GM12878 (cell line): ENCODE data around the gene FEV. TPM values are rescaled to one million over a fixed set of nuclear protein-coding genes. Genes with fewer than 3 reads are reported as not detected.

Source experiments
- ATAC-seq: fragments of 200-7000 bp; cut with Tn5 transposase; 3 replicates; pipeline ENCODE4 v1.9.1; 2020; ENCODE audit warnings: mild to moderate bottlenecking, moderate library complexity
- BruUV-seq: library from RNA; stranded (reverse); fragments of 400-500 nt; replicated peaks from 2 replicates; lab custom pipeline; 2021; lab: Mats Ljungman, UMichigan
- CTCF ChIA-PET: fragments of 300-600 bp; sonication (Branson Sonifier 250); formaldehyde crosslinking; extraction: SDS; loops from one replicate; lab custom pipeline; 2021; ENCODE audit warnings: inconsistent platforms; lab: Yijun Ruan, JAX
- POLR2A ChIA-PET: fragments of 350-600 bp; formaldehyde crosslinking; extraction: SDS; loops from one replicate; lab custom pipeline; 2021; ENCODE audit warnings: inconsistent platforms; lab: Charles Lee
- RAD21 ChIA-PET: fragments of 300-600 bp; sonication (Branson Sonifier 250); formaldehyde crosslinking; loops from one replicate; lab custom pipeline; 2023; ENCODE audit warnings: antibody characterized with exemption; ENCODE audit not compliant: unreplicated experiment; lab: Charles Lee
- SMC1A ChIA-PET: fragments of 300-600 bp; sonication (Branson Sonifier 250); formaldehyde crosslinking; loops from one replicate; lab custom pipeline; 2023; ENCODE audit not compliant: unreplicated experiment, uncharacterized antibody; lab: Charles Lee
- DNase-seq: peaks from one replicate; pipeline ENCODE4 v3.0.0-alpha.2; 2011; ENCODE audit warnings: low read depth, low spot score
- FAIRE-seq: peaks from 3 replicates; lab custom pipeline; 2011; peaks lifted over from hg19 to GRCh38; lab: Jason Lieb, UNC
- H2AFZ ChIP-seq: 2 replicates; pipeline ENCODE4 v1.6.0; 2011; ENCODE audit warnings: low read depth, low read length, control low read depth; ENCODE audit not compliant: control insufficient read depth
- H3K27ac ChIP-seq: 2 replicates; pipeline ENCODE4 v1.5.1; 2011; ENCODE audit warnings: control low read depth; ENCODE audit not compliant: control insufficient read depth, insufficient read depth
- H3K27me3 ChIP-seq, 2 experiments: replicated peaks in 1 of 2; 2 replicates each; pipeline versions ENCODE4 v1.6.0 to v1.6.1; 2011; ENCODE audit warnings: low read length in 1 of 2; ENCODE audit not compliant: control insufficient read depth in 2 of 2, insufficient read depth in 2 of 2
- H3K36me3 ChIP-seq, 2 experiments: 2 replicates each; pipeline ENCODE4 v1.5.1; 2011; ENCODE audit warnings: low read length in 1 of 2; ENCODE audit not compliant: control insufficient read depth in 2 of 2, insufficient read depth in 2 of 2
- H3K4me1 ChIP-seq: 2 replicates; pipeline ENCODE4 v1.6.1; 2011; ENCODE audit warnings: mild to moderate bottlenecking, low read length, moderate library complexity, mixed read lengths; ENCODE audit not compliant: control insufficient read depth, insufficient read depth
- H3K4me2 ChIP-seq: 2 replicates; pipeline ENCODE4 v1.6.0; 2011; ENCODE audit warnings: control low read depth; ENCODE audit not compliant: control insufficient read depth, insufficient read depth
- H3K4me3 ChIP-seq: fragments of 200-600 bp; sonication (generic); 2 replicates; pipeline ENCODE4 v1.5.1; 2016
- H3K79me2 ChIP-seq: 2 replicates; pipeline ENCODE4 v1.6.0; 2011; ENCODE audit warnings: low read length; ENCODE audit not compliant: control insufficient read depth, insufficient read depth
- H3K9ac ChIP-seq: 2 replicates; pipeline ENCODE4 v1.8.0; 2011; ENCODE audit warnings: low read length, control low read depth, mixed read lengths; ENCODE audit not compliant: control insufficient read depth, insufficient read depth
- H3K9me3 ChIP-seq: replicated peaks from 3 replicates; pipeline ENCODE4 v1.5.1; 2011; ENCODE audit warnings: mild to moderate bottlenecking, low read length; ENCODE audit not compliant: control insufficient read depth, insufficient read depth
- H4K20me1 ChIP-seq: 2 replicates; pipeline ENCODE4 v1.6.0; 2011; ENCODE audit not compliant: control insufficient read depth, insufficient read depth
- CTCF ChIP-seq, 3 experiments: IDR thresholded peaks in 2 of 3; conservative IDR thresholded peaks in 1 of 3; 2 replicates each; pipeline ENCODE4 v1.5.1; 2011; ENCODE audit warnings: low read depth in 3 of 3, low read length in 3 of 3, mild to moderate bottlenecking in 3 of 3, control low read depth in 2 of 3, moderate library complexity in 2 of 3, inconsistent platforms in 1 of 3, mixed read lengths in 1 of 3; ENCODE audit not compliant: control insufficient read depth in 2 of 3, insufficient read depth in 1 of 3; ENCODE audit errors: extremely low read depth in 1 of 3
- HCFC1 ChIP-seq: fragments of 150-350 bp; IDR thresholded peaks from 2 replicates; pipeline ENCODE4 v1.6.1; 2014; ENCODE audit warnings: low read length
- JUNB ChIP-seq: IDR thresholded peaks from 2 replicates; pipeline ENCODE4 v1.6.1; 2016; ENCODE audit warnings: antibody characterized with exemption, mild to moderate bottlenecking
- KAT2A ChIP-seq: conservative IDR thresholded peaks from 2 replicates; pipeline ENCODE4 v1.6.1; 2011; ENCODE audit warnings: low read depth, low read length; ENCODE audit not compliant: control insufficient read depth
- RAD21 ChIP-seq: IDR thresholded peaks from 2 replicates; pipeline ENCODE4 v1.6.1; 2011; ENCODE audit warnings: mild to moderate bottlenecking, low read depth, low read length, moderate library complexity; ENCODE audit not compliant: insufficient read depth
- RUNX3 ChIP-seq: IDR thresholded peaks from 2 replicates; pipeline ENCODE4 v1.6.1; 2012; ENCODE audit warnings: low read length, inconsistent platforms
- TCF3 ChIP-seq: IDR thresholded peaks from 2 replicates; pipeline ENCODE4 v1.6.1; 2012; ENCODE audit warnings: low read depth, mild to moderate bottlenecking, low read length, borderline replicate concordance; ENCODE audit not compliant: insufficient read depth
- WGBS: methylation state at CpG from one replicate; pipeline ENCODE4 v1.1.6; 2016; ENCODE audit warnings: low lambda C conversion rate; ENCODE audit not compliant: insufficient replicate concordance, insufficient coverage; ENCODE audit errors: missing lambda C conversion rate; 5-methylcytosine and 5-hydroxymethylcytosine counted together
- in situ Hi-C: fragments of 300-500 bp; cut with MboI; formaldehyde crosslinking; loops from 9 replicates; pipeline ENCODE4 v1.14.3; 2018; ENCODE audit warnings: mixed read lengths
- intact Hi-C: fragments of 100-400 bp; cut with micrococcal nuclease; formaldehyde crosslinking; loops from one replicate; pipeline ENCODE4 v1.14.2; 2022; ENCODE audit not compliant: unreplicated experiment
- polyA plus RNA-seq, 11 experiments: library from polyadenylated mRNA; depleted of rRNA in 4 of 11; unstranded in 6 of 11; stranded (reverse) in 5 of 11; fragments of >200 nt; fragmentation: Nextera tagmentation in 4 of 11; fragmentation: Illumina TruSeq in 1 of 11; extraction: Ambion mirVana in 4 of 11; extraction: Trizol in 1 of 11; gene quantifications; 1 replicate in 1 of 11; 2 replicates in 10 of 11; pipeline versions ENCODE4 v1.2.1 to v1.2.3, GENCODE V29; 2011 to 2016; ENCODE audit warnings: inconsistent platforms in 2 of 11, missing spikeins in 2 of 11, low read depth in 1 of 11
- total RNA-seq, 4 experiments: library from RNA; depleted of rRNA in 3 of 4; stranded (reverse); fragments of >200 nt in 3 of 4; fragmentation: Illumina TruSeq in 1 of 4; extraction: Trizol in 1 of 4; gene quantifications; 2 replicates each; pipeline versions ENCODE4 v1.2.1 to v1.2.3, GENCODE V29; 2013 to 2021
- TF ChIP-seq, protein P1 (sequence below): IDR thresholded peaks from 2 replicates; pipeline ENCODE4 v1.6.1; 2012; ENCODE audit warnings: mild to moderate bottlenecking, low read depth, low read length
- TF ChIP-seq, protein P2 (sequence below): fragments of 450-650 bp; IDR thresholded peaks from 2 replicates; pipeline ENCODE4 v1.6.1; 2018; ENCODE audit warnings: borderline replicate concordance, mild to moderate bottlenecking; ENCODE audit not compliant: partially characterized antibody
- TF ChIP-seq, protein P3 (sequence below): fragments of 450-650 bp; formaldehyde crosslinking; IDR thresholded peaks from 2 replicates; pipeline ENCODE4 v1.4.0; 2022; ENCODE audit warnings: mild to moderate bottlenecking, moderate library complexity

FEV gene
- total and polyA plus RNA-seq, 10 of the 15 experiments (the other 5 are each of a cell fraction or from before 2014, with no cell fraction given), result not detected

- SMC1A ChIA-PET, result interaction anchor here (0.7 to 2.5 kb wide), 4 partner anchors 53 to 847 kb away, joined by 3 to 9 read pairs (median 4); no protein-coding TSS in a partner anchor
- H3K27me3 ChIP-seq, result no peaks in the 10 kb centered on the region; a peak in 2 of 4 replicates
- POLR2A ChIA-PET, result interaction anchor here (0.6 kb wide), 1 partner anchor 218 kb away, joined by 4 read pairs; no protein-coding TSS in a partner anchor
- peak; percentile 89 for ATAC-seq
- no peak overlapping the region for H2AFZ ChIP-seq
- H3K4me2 ChIP-seq, result no peak overlapping the region
- in situ Hi-C loops (no loop called here), intact Hi-C loops (no loop called here)
- H3K9ac ChIP-seq, result no peak overlapping the region
- RAD21 ChIA-PET, result interaction anchor here (0.6 to 1.8 kb wide), 3 partner anchors 75 to 144 kb away, joined by 3 to 6 read pairs (median 3); no protein-coding TSS in a partner anchor
- CTCF ChIA-PET, result interaction anchor here (0.6 to 2.4 kb wide), 13 partner anchors 9 to 890 kb away, joined by 3 to 9 read pairs (median 4); partner anchors contain the start of gene CDK5R2
- H3K4me1 ChIP-seq, result no peaks in the 10 kb centered on the region
- H3K27ac ChIP-seq, result no peak overlapping the region
- BruUV-seq, result no TSS peak
- 7% methylated on average over 6 of the region's 6 CpGs for WGBS
- H3K9me3 ChIP-seq, result no peaks in the 10 kb centered on the region
- no peaks in the 10 kb centered on the region for H3K79me2 ChIP-seq
- no peak overlapping the region for H3K4me3 ChIP-seq
- no peak for DNase-seq
- no peaks in the 10 kb centered on the region for H4K20me1 ChIP-seq
- FAIRE-seq, result peak; percentile 62
- H3K36me3 ChIP-seq, result no peaks in the 10 kb centered on the region
- peak; percentile 59 to 69 (median 61) for TF ChIP-seq CTCF (IDR thresholded peaks at IDR 0.05 in 2 of 3, conservative IDR thresholded peaks at IDR 0.05 in 1 of 3; ENCODE audit: control insufficient read depth in 2 of 3, extremely low read depth in 1 of 3, insufficient read depth in 1 of 3, low read depth in 3 of 3, low read length in 3 of 3)
- no peak for TF ChIP-seq HCFC1
- TF ChIP-seq, protein P1, sequence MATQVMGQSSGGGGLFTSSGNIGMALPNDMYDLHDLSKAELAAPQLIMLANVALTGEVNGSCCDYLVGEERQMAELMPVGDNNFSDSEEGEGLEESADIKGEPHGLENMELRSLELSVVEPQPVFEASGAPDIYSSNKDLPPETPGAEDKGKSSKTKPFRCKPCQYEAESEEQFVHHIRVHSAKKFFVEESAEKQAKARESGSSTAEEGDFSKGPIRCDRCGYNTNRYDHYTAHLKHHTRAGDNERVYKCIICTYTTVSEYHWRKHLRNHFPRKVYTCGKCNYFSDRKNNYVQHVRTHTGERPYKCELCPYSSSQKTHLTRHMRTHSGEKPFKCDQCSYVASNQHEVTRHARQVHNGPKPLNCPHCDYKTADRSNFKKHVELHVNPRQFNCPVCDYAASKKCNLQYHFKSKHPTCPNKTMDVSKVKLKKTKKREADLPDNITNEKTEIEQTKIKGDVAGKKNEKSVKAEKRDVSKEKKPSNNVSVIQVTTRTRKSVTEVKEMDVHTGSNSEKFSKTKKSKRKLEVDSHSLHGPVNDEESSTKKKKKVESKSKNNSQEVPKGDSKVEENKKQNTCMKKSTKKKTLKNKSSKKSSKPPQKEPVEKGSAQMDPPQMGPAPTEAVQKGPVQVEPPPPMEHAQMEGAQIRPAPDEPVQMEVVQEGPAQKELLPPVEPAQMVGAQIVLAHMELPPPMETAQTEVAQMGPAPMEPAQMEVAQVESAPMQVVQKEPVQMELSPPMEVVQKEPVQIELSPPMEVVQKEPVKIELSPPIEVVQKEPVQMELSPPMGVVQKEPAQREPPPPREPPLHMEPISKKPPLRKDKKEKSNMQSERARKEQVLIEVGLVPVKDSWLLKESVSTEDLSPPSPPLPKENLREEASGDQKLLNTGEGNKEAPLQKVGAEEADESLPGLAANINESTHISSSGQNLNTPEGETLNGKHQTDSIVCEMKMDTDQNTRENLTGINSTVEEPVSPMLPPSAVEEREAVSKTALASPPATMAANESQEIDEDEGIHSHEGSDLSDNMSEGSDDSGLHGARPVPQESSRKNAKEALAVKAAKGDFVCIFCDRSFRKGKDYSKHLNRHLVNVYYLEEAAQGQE, result no peak
- TF ChIP-seq TCF3, result 0 out of 2 replicates have a peak, but pooled peaks have one; percentile 15
- TF ChIP-seq, protein P2, sequence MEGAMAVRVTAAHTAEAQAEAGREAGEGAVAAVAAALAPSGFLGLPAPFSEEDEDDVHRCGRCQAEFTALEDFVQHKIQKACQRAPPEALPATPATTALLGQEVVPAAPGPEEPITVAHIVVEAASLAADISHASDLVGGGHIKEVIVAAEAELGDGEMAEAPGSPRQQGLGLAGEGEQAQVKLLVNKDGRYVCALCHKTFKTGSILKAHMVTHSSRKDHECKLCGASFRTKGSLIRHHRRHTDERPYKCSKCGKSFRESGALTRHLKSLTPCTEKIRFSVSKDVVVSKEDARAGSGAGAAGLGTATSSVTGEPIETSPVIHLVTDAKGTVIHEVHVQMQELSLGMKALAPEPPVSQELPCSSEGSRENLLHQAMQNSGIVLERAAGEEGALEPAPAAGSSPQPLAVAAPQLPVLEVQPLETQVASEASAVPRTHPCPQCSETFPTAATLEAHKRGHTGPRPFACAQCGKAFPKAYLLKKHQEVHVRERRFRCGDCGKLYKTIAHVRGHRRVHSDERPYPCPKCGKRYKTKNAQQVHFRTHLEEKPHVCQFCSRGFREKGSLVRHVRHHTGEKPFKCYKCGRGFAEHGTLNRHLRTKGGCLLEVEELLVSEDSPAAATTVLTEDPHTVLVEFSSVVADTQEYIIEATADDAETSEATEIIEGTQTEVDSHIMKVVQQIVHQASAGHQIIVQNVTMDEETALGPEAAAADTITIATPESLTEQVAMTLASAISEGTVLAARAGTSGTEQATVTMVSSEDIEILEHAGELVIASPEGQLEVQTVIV, result no peak
- TF ChIP-seq JUNB, result no peak
- TF ChIP-seq, protein P3, sequence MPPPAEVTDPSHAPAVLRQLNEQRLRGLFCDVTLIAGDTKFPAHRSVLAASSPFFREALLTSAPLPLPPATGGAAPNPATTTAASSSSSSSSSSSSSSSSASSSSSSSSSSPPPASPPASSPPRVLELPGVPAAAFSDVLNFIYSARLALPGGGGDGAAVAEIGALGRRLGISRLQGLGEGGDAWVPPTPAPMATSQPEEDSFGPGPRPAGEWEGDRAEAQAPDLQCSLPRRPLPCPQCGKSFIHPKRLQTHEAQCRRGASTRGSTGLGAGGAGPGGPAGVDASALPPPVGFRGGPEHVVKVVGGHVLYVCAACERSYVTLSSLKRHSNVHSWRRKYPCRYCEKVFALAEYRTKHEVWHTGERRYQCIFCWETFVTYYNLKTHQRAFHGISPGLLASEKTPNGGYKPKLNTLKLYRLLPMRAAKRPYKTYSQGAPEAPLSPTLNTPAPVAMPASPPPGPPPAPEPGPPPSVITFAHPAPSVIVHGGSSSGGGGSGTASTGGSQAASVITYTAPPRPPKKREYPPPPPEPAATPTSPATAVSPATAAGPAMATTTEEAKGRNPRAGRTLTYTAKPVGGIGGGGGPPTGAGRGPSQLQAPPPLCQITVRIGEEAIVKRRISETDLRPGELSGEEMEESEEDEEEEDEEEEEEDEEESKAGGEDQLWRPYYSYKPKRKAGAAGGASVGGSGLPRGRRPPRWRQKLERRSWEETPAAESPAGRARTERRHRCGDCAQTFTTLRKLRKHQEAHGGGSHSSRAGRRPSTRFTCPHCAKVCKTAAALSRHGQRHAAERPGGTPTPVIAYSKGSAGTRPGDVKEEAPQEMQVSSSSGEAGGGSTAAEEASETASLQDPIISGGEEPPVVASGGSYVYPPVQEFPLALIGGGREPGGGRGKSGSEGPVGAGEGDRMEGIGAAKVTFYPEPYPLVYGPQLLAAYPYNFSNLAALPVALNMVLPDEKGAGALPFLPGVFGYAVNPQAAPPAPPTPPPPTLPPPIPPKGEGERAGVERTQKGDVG (CRISPR knock-in tag), result no peak
- no peak for TF ChIP-seq RUNX3
- TF ChIP-seq KAT2A, result no peak
- TF ChIP-seq RAD21, result peak; percentile 20; the same call in 1 of the 2 replicates
Measured at GRCh38 chr2:219010162-219010756, 25.3 kb upstream of the FEV start.
